ENCODE data around the gene XXYLT1.

DNA sequence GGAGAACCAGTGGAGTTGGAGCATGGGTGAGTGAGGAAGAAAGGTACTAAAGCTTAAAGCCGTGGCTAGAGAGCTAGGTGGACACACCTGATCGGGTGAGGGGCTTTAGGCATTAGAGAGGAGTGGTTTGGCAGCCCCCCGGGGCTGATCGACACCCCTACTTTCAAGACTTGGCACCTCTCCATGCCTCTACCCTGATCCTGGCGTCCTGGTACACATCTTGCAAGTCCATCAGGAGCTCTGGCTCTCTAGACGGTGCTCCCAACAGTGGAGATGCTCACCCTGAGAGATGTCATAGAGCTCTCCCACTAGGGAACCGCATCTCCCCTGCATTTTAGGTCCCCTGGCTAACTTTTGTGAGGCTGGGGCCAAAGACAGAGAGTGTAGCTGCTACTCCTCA is 98.1 kb downstream of the XXYLT1 start:
- TF ChIP-seq, protein P1, sequence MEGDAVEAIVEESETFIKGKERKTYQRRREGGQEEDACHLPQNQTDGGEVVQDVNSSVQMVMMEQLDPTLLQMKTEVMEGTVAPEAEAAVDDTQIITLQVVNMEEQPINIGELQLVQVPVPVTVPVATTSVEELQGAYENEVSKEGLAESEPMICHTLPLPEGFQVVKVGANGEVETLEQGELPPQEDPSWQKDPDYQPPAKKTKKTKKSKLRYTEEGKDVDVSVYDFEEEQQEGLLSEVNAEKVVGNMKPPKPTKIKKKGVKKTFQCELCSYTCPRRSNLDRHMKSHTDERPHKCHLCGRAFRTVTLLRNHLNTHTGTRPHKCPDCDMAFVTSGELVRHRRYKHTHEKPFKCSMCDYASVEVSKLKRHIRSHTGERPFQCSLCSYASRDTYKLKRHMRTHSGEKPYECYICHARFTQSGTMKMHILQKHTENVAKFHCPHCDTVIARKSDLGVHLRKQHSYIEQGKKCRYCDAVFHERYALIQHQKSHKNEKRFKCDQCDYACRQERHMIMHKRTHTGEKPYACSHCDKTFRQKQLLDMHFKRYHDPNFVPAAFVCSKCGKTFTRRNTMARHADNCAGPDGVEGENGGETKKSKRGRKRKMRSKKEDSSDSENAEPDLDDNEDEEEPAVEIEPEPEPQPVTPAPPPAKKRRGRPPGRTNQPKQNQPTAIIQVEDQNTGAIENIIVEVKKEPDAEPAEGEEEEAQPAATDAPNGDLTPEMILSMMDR (IDR thresholded peaks at IDR 0.05; ENCODE audit: low read depth, low read length, poor library complexity, severe bottlenecking), result no peak
- no peak for TF ChIP-seq EZH2phosphoT487 (IDR thresholded peaks at IDR 0.05; ENCODE audit: borderline replicate concordance, low read length)

Measured in DOHH2 (cell line).